K562 (cell line): ENCODE results near the gene FAM20C. TPM values are rescaled to one million over a fixed set of nuclear protein-coding genes. Genes with fewer than 3 reads are reported as not detected.
A peak's percentile ranks its signal among the peaks of the same experiment; 100 is the strongest.

Experiments used
- ATAC-seq: fragments of 200-7000 bp; cut with Tn5 transposase; 3 replicates; pipeline ENCODE4 v1.9.1; 2020; ENCODE audit warnings: moderate library complexity
- BruUV-seq: library from RNA; stranded (reverse); fragments of 400-500 nt; replicated peaks from 2 replicates; lab custom pipeline; 2021; lab: Mats Ljungman, UMichigan
- CTCF ChIA-PET: fragments of 300-600 bp; formaldehyde crosslinking; extraction: SDS; loops from one replicate; lab custom pipeline; 2021; ENCODE audit warnings: low intra/inter-chr PET ratio; lab: Yijun Ruan, JAX
- POLR2A ChIA-PET: fragments of 300-600, 350-650 bp; sonication (Branson Sonifier 250); formaldehyde crosslinking; extraction: SDS; loops from one replicate; lab custom pipeline; 2021; ENCODE audit warnings: antibody characterized with exemption, inconsistent platforms; lab: Yijun Ruan, JAX
- DNase-seq, 4 experiments: peaks; one replicate each; pipeline versions ENCODE4 v3.0.0 to v3.0.0-alpha.2; 2011 to 2018; ENCODE audit warnings: low spot score in 3 of 4, mixed read lengths in 3 of 4; ENCODE audit errors: extremely low read depth in 1 of 4
- FAIRE-seq: peaks from 2 replicates; lab custom pipeline; 2011; peaks lifted over from hg19 to GRCh38; lab: Jason Lieb, UNC
- H2AFZ ChIP-seq: 2 replicates; pipeline ENCODE4 v1.6.0; 2011; ENCODE audit warnings: low read depth, low read length, control low read depth, inconsistent platforms
- H3K27ac ChIP-seq: fragments of 200-600 bp; 3 replicates; pipeline ENCODE4 v1.8.0; 2011; ENCODE audit warnings: low read depth, mild to moderate bottlenecking, control low read depth, inconsistent platforms, low read length, moderate library complexity, mixed read lengths; ENCODE audit errors: extremely low read depth
- H3K27me3 ChIP-seq, 2 experiments: fragments of 300-600 bp in 1 of 2; 2 replicates in 1 of 2; 3 replicates in 1 of 2; pipeline versions ENCODE4 v1.6.0 to v1.8.0; 2011; ENCODE audit warnings: inconsistent platforms in 2 of 2, low read length in 2 of 2, mild to moderate bottlenecking in 1 of 2, mixed read lengths in 1 of 2, moderate library complexity in 1 of 2; ENCODE audit not compliant: control insufficient read depth in 2 of 2, insufficient read depth in 2 of 2
- H3K36me3 ChIP-seq: fragments of 300-600 bp; 3 replicates; pipeline ENCODE4 v1.8.0; 2011; ENCODE audit warnings: mild to moderate bottlenecking, low read length, inconsistent platforms; ENCODE audit not compliant: control insufficient read depth, insufficient read depth
- H3K4me1 ChIP-seq, 2 experiments: fragments of 200-600 bp in 1 of 2; replicated peaks in 1 of 2; 2 replicates in 1 of 2; 3 replicates in 1 of 2; pipeline versions ENCODE4 v1.5.1 to v1.8.0; 2011; ENCODE audit warnings: inconsistent platforms in 2 of 2, low read length in 2 of 2, mild to moderate bottlenecking in 1 of 2, mixed read lengths in 1 of 2, moderate library complexity in 1 of 2; ENCODE audit not compliant: control insufficient read depth in 2 of 2, insufficient read depth in 2 of 2
- H3K4me2 ChIP-seq: 2 replicates; pipeline ENCODE4 v1.6.1; 2011; ENCODE audit warnings: low read length, control low read depth, inconsistent platforms, mixed read lengths; ENCODE audit not compliant: insufficient read depth
- H3K4me3 ChIP-seq: fragments of 200-600 bp; sonication (generic), shearing (Covaris generic); 2 replicates; pipeline ENCODE4 v1.5.1; 2016; ENCODE audit warnings: control low read depth, inconsistent platforms
- H3K79me2 ChIP-seq: fragments of 200-600 bp; 3 replicates; pipeline ENCODE4 v1.8.0; 2011; ENCODE audit warnings: low read length, inconsistent platforms; ENCODE audit not compliant: control insufficient read depth, insufficient read depth
- H3K9ac ChIP-seq, 2 experiments: 2 replicates each; pipeline versions ENCODE4 v1.6.0 to v1.6.1; 2011; ENCODE audit warnings: low read depth in 2 of 2, low read length in 2 of 2, control low read depth in 1 of 2, inconsistent platforms in 1 of 2, mild to moderate bottlenecking in 1 of 2, mixed read lengths in 1 of 2; ENCODE audit not compliant: insufficient read depth in 1 of 2
- H3K9me1 ChIP-seq: one replicate; pipeline ENCODE4 v1.6.0; 2011; ENCODE audit warnings: inconsistent platforms, mild to moderate bottlenecking, low read length, moderate library complexity; ENCODE audit not compliant: control insufficient read depth, insufficient read depth
- H3K9me3 ChIP-seq: replicated peaks from 2 replicates; pipeline ENCODE4 v1.5.1; 2011; ENCODE audit warnings: low read depth, low read length, inconsistent platforms; ENCODE audit not compliant: control insufficient read depth, insufficient read depth
- H4K20me1 ChIP-seq: replicated peaks from 2 replicates; pipeline ENCODE4 v1.6.1; 2011; ENCODE audit warnings: low read length, inconsistent platforms, mixed read lengths; ENCODE audit not compliant: control insufficient read depth, insufficient read depth
- GTF2F1 ChIP-seq: IDR thresholded peaks from 2 replicates; pipeline ENCODE4 v1.6.1; 2011; ENCODE audit warnings: low read depth, low read length, improper control_type of control experiment
- ILF3 ChIP-seq: fragments of 450-650 bp; IDR thresholded peaks from 2 replicates; pipeline ENCODE4 v1.6.1; 2018; ENCODE audit warnings: antibody characterized with exemption, mild to moderate bottlenecking, moderate library complexity, borderline replicate concordance
- RCOR1 ChIP-seq, 2 experiments: IDR thresholded peaks; 2 replicates each; pipeline ENCODE4 v1.6.1; 2012; ENCODE audit warnings: low read depth in 2 of 2, low read length in 2 of 2, borderline replicate concordance in 1 of 2, improper control_type of control experiment in 1 of 2
- STAG1 ChIP-seq: sonication (generic); formaldehyde crosslinking; IDR thresholded peaks from 2 replicates; pipeline ENCODE4 v1.5.0; 2020; ENCODE audit warnings: missing genetic modification reagents, borderline replicate concordance
- ZKSCAN8 ChIP-seq: fragments of 200-800 bp; sonication (Bioruptor generic); IDR thresholded peaks from 2 replicates; pipeline ENCODE4 v1.6.1; 2016; ENCODE audit warnings: missing genetic modification characterization, missing compliant biosample characterization
- WGBS: fragments of 100-300 bp; shearing (Covaris generic); methylation state at CpG from one replicate; pipeline ENCODE4 v1.1.6; 2016; ENCODE audit warnings: low coverage, mixed read lengths; ENCODE audit not compliant: insufficient coverage; ENCODE audit errors: missing lambda C conversion rate; 5-methylcytosine and 5-hydroxymethylcytosine counted together
- in situ Hi-C: fragments of 300-500 bp; cut with MboI; formaldehyde crosslinking; loops from 4 replicates; pipeline ENCODE4 v1.15.0; 2018; ENCODE audit warnings: inconsistent platforms, mixed read lengths
- intact Hi-C: fragments of 100-400 bp; cut with micrococcal nuclease; formaldehyde crosslinking; loops from 2 replicates; pipeline ENCODE4 v1.14.2; 2022
- polyA plus RNA-seq, 8 experiments: library from polyadenylated mRNA; depleted of rRNA in 4 of 8; stranded (reverse) in 5 of 8; unstranded in 3 of 8; fragments of >200 nt; fragmentation: Nextera tagmentation in 2 of 8; fragmentation: Illumina TruSeq in 1 of 8; extraction: Ambion mirVana in 2 of 8; extraction: Trizol in 1 of 8; gene quantifications; 2 replicates each; pipeline versions ENCODE4 v1.2.1 to v1.2.3, GENCODE V29; 2011 to 2014; ENCODE audit warnings: inconsistent platforms in 1 of 8, missing spikeins in 1 of 8
- total RNA-seq, 7 experiments: library from RNA; depleted of rRNA in 6 of 7; stranded (reverse); fragments of >200 nt in 6 of 7; fragmentation: Illumina TruSeq in 2 of 7; extraction: Trizol in 2 of 7; gene quantifications; 2 replicates each; pipeline versions ENCODE4 v1.2.1 to v1.2.3, GENCODE V29; 2011 to 2021; ENCODE audit warnings: low replicate concordance in 1 of 7

The FAM20C gene
- total and polyA plus RNA-seq, 9 of the 15 experiments (the other 6 are each of a cell fraction or from before 2014, with no cell fraction given): 0.09 TPM; not detected in 8

GRCh38 chr7:155469-155900 is 36.9 kb upstream of the FAM20C start:
- no peaks in the 10 kb centered on the region for H3K36me3 ChIP-seq
- H3K4me1 ChIP-seq: peaks cover 0 to 13% of the 10 kb centered on the region in 2 experiments; a peak in 1 of 5 replicates
- TF ChIP-seq ILF3: no peak
- TF ChIP-seq ZKSCAN8 (CRISPR knock-in tag): no peak
- no peak for TF ChIP-seq RCOR1 (IDR thresholded peaks at IDR 0.05; ENCODE audit: borderline replicate concordance in 1 of 2, low read depth in 2 of 2, low read length in 2 of 2)
- no peak for TF ChIP-seq GTF2F1
- no peak for TF ChIP-seq STAG1 (CRISPR knock-in tag)
- H3K79me2 ChIP-seq: no peaks in the 10 kb centered on the region
- POLR2A ChIA-PET: interaction anchor here (1.0 to 1.4 kb wide), 2 partner anchors 13 to 16 kb away, joined by 3 read pairs; no protein-coding TSS in a partner anchor
- H3K4me2 ChIP-seq: no peak overlapping the region
- H3K27ac ChIP-seq: no peak overlapping the region
- intact Hi-C loops (no loop called here), in situ Hi-C loops (no loop called here)
- peak; percentile 35 for FAIRE-seq
- H4K20me1 ChIP-seq: peaks cover 10% of the 10 kb centered on the region; the same call in 1 of the 2 replicates
- BruUV-seq: no TSS peak
- H2AFZ ChIP-seq: no peak overlapping the region
- no peak for ATAC-seq
- H3K9me3 ChIP-seq: no peaks in the 10 kb centered on the region
- no peak for DNase-seq
- 2% methylated on average over 3 of the region's 3 CpGs for WGBS
- no peak overlapping the region for H3K4me3 ChIP-seq
- H3K9ac ChIP-seq: no peak overlapping the region
- CTCF ChIA-PET: no interaction called here
- no peaks in the 10 kb centered on the region for H3K9me1 ChIP-seq
- H3K27me3 ChIP-seq: peaks cover 66 to 79% of the 10 kb centered on the region in 2 experiments
